ENCODE results near the gene CTSD. TPM values are rescaled to one million over a fixed set of nuclear protein-coding genes. Genes with fewer than 3 reads are reported as not detected.

The CTSD gene
- total and polyA plus RNA-seq, 4 donors, result 310 to 814 (median 553) TPM

- TF ChIP-seq, protein P1, sequence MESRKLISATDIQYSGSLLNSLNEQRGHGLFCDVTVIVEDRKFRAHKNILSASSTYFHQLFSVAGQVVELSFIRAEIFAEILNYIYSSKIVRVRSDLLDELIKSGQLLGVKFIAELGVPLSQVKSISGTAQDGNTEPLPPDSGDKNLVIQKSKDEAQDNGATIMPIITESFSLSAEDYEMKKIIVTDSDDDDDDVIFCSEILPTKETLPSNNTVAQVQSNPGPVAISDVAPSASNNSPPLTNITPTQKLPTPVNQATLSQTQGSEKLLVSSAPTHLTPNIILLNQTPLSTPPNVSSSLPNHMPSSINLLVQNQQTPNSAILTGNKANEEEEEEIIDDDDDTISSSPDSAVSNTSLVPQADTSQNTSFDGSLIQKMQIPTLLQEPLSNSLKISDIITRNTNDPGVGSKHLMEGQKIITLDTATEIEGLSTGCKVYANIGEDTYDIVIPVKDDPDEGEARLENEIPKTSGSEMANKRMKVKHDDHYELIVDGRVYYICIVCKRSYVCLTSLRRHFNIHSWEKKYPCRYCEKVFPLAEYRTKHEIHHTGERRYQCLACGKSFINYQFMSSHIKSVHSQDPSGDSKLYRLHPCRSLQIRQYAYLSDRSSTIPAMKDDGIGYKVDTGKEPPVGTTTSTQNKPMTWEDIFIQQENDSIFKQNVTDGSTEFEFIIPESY (IDR thresholded peaks at IDR 0.05), result no peak
- TF ChIP-seq, protein P2, sequence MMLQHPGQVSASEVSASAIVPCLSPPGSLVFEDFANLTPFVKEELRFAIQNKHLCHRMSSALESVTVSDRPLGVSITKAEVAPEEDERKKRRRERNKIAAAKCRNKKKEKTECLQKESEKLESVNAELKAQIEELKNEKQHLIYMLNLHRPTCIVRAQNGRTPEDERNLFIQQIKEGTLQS (IDR thresholded peaks at IDR 0.05), result no peak
- TF ChIP-seq HNF4G (IDR thresholded peaks at IDR 0.05), result no peak
Observed at GRCh38 chr11:1732418-1733008, 31.2 kb downstream of the CTSD start (continued).

DNA sequence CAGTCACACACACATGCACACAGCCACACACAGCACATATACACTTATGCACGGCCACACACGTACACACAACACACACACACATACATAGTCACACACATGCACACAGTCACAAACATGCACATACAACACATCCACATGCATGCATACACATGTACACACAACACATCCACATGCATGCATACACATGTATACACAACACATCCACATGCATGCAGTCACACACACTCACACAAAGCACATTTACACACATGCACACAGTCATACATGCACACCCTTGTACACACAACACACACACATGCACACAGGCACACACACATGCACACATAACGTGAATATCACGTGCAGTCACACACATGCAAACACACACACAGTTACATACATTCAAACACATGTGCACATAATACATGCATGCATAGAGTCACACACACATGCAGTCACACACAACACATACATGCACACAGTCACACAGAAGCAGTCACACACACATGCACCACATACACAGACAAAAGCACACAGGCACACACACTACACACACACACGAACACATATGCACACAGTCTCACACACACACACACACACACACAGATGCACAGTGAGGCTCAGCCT lies 32.2 kb downstream of the CTSD start:
- H3K4me3 ChIP-seq (ENCODE audit: low read depth in 1 of 3, low read length in 3 of 3), result no peak overlapping the region
- H3K4me1 ChIP-seq (ENCODE audit: control insufficient read depth in 4 of 4, insufficient read depth in 4 of 4, low read length in 3 of 4), result peaks cover 0 to 3% (median 0%) of the 10 kb centered on the region in 4 donors
- no peak overlapping the region for H3K27ac ChIP-seq (ENCODE audit: low read depth in 1 of 2, low read length in 2 of 2)
- peaks cover 0 to 5% (median 2%) of the 10 kb centered on the region in 4 donors for H3K27me3 ChIP-seq (ENCODE audit: control insufficient read depth in 4 of 4, insufficient read depth in 4 of 4, low read length in 3 of 4)
- no peak overlapping the region for H3K9ac ChIP-seq (ENCODE audit: low read depth in 1 of 2, low read length in 2 of 2)
- DNase-seq (ENCODE audit: low spot score), result no peak
- 90% methylated on average over 5 of the region's 5 CpGs for WGBS
- no peaks in the 10 kb centered on the region for H3K36me3 ChIP-seq (ENCODE audit: control insufficient read depth in 4 of 4, insufficient read depth in 3 of 4, low read depth in 1 of 4, low read length in 3 of 4)
- H3K9me3 ChIP-seq (ENCODE audit: control insufficient read depth in 4 of 4, low read length in 3 of 4), result peaks cover 0 to 5% (median 4%) of the 10 kb centered on the region in 4 donors
- TF ChIP-seq JUND (IDR thresholded peaks at IDR 0.05), result no peak
- TF ChIP-seq SP1 (IDR thresholded peaks at IDR 0.05), result no peak
- TF ChIP-seq FOXA1 (IDR thresholded peaks at IDR 0.05), result no peak
- TF ChIP-seq, protein P3, sequence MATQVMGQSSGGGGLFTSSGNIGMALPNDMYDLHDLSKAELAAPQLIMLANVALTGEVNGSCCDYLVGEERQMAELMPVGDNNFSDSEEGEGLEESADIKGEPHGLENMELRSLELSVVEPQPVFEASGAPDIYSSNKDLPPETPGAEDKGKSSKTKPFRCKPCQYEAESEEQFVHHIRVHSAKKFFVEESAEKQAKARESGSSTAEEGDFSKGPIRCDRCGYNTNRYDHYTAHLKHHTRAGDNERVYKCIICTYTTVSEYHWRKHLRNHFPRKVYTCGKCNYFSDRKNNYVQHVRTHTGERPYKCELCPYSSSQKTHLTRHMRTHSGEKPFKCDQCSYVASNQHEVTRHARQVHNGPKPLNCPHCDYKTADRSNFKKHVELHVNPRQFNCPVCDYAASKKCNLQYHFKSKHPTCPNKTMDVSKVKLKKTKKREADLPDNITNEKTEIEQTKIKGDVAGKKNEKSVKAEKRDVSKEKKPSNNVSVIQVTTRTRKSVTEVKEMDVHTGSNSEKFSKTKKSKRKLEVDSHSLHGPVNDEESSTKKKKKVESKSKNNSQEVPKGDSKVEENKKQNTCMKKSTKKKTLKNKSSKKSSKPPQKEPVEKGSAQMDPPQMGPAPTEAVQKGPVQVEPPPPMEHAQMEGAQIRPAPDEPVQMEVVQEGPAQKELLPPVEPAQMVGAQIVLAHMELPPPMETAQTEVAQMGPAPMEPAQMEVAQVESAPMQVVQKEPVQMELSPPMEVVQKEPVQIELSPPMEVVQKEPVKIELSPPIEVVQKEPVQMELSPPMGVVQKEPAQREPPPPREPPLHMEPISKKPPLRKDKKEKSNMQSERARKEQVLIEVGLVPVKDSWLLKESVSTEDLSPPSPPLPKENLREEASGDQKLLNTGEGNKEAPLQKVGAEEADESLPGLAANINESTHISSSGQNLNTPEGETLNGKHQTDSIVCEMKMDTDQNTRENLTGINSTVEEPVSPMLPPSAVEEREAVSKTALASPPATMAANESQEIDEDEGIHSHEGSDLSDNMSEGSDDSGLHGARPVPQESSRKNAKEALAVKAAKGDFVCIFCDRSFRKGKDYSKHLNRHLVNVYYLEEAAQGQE (IDR thresholded peaks at IDR 0.05), result no peak
- TF ChIP-seq YY1 (IDR thresholded peaks at IDR 0.05), result no peak
- TF ChIP-seq NR2F2 (IDR thresholded peaks at IDR 0.05), result no peak
- TF ChIP-seq TAF1 (conservative IDR thresholded peaks at IDR 0.05), result no peak
- TF ChIP-seq, protein P2 (IDR thresholded peaks at IDR 0.05), result no peak
- TF ChIP-seq RXRA (IDR thresholded peaks at IDR 0.05), result no peak
- TF ChIP-seq HNF4G (IDR thresholded peaks at IDR 0.05), result no peak
- no peak for TF ChIP-seq FOXA2 (IDR thresholded peaks at IDR 0.05)
- TF ChIP-seq, protein P4, sequence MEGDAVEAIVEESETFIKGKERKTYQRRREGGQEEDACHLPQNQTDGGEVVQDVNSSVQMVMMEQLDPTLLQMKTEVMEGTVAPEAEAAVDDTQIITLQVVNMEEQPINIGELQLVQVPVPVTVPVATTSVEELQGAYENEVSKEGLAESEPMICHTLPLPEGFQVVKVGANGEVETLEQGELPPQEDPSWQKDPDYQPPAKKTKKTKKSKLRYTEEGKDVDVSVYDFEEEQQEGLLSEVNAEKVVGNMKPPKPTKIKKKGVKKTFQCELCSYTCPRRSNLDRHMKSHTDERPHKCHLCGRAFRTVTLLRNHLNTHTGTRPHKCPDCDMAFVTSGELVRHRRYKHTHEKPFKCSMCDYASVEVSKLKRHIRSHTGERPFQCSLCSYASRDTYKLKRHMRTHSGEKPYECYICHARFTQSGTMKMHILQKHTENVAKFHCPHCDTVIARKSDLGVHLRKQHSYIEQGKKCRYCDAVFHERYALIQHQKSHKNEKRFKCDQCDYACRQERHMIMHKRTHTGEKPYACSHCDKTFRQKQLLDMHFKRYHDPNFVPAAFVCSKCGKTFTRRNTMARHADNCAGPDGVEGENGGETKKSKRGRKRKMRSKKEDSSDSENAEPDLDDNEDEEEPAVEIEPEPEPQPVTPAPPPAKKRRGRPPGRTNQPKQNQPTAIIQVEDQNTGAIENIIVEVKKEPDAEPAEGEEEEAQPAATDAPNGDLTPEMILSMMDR (IDR thresholded peaks at IDR 0.05; ENCODE audit: low read depth, low read length, missing input control), result no peak
- no peak for TF ChIP-seq RAD21 (IDR thresholded peaks at IDR 0.05)
- TF ChIP-seq HNF4A (conservative IDR thresholded peaks at IDR 0.05), result no peak
- TF ChIP-seq GABPA (IDR thresholded peaks at IDR 0.05 in 1 of 2, conservative IDR thresholded peaks at IDR 0.05 in 1 of 2), result no peak
- TF ChIP-seq MAX (IDR thresholded peaks at IDR 0.05), result no peak

All from liver (tissue), 9 donors.